GM23248 (cell line): ENCODE measurements around the gene AGAP1. TPM values are rescaled to one million over a fixed set of nuclear protein-coding genes. Genes with fewer than 3 reads are reported as not detected.
"Not testable (repeated sequence)": the region's sequence is repeated elsewhere in the genome, so short reads cannot be mapped to it uniquely, and the experiment has no call there.

Experiments
- DNase-seq: peaks from one replicate; pipeline ENCODE4 v3.0.0-alpha.2; 2015
- H2AFZ ChIP-seq: fragments of 200-600 bp; sonication (generic); 2 replicates; pipeline ENCODE4 v1.6.1; 2016; ENCODE audit warnings: antibody characterized with exemption
- H3F3A ChIP-seq: fragments of 200-600 bp; sonication (generic); 2 replicates; pipeline ENCODE4 v1.6.1; 2016; ENCODE audit warnings: mild to moderate bottlenecking, antibody characterized with exemption, mixed run types; ENCODE audit not compliant: insufficient read depth
- H3K27ac ChIP-seq: fragments of 200-600 bp; sonication (generic); 2 replicates; pipeline ENCODE4 v1.5.1; 2016; ENCODE audit warnings: mild to moderate bottlenecking
- H3K27me3 ChIP-seq: fragments of 200-600 bp; sonication (generic); replicated peaks from 2 replicates; pipeline ENCODE4 v1.6.1; 2016; ENCODE audit warnings: mild to moderate bottlenecking; ENCODE audit not compliant: insufficient read depth
- H3K36me3 ChIP-seq: fragments of 200-600 bp; sonication (generic); 2 replicates; pipeline ENCODE4 v1.6.1; 2016; ENCODE audit warnings: low read depth, mild to moderate bottlenecking
- H3K4me1 ChIP-seq: fragments of 200-600 bp; sonication (generic); 2 replicates; pipeline ENCODE4 v1.6.1; 2016; ENCODE audit warnings: mild to moderate bottlenecking; ENCODE audit not compliant: insufficient read depth
- H3K4me2 ChIP-seq: fragments of 200-600 bp; sonication (generic); one replicate; pipeline ENCODE4 v1.6.1; 2016; ENCODE audit warnings: mild to moderate bottlenecking; ENCODE audit not compliant: unreplicated experiment
- H3K4me3 ChIP-seq: fragments of 200-600 bp; sonication (generic); 2 replicates; pipeline ENCODE4 v1.5.1; 2016; ENCODE audit warnings: mild to moderate bottlenecking
- H3K79me2 ChIP-seq: fragments of 200-600 bp; sonication (generic); 2 replicates; pipeline ENCODE4 v1.6.1; 2016; ENCODE audit warnings: mild to moderate bottlenecking; ENCODE audit not compliant: insufficient read depth
- H3K9ac ChIP-seq: fragments of 200-600 bp; sonication (generic); 2 replicates; pipeline ENCODE4 v1.6.1; 2016; ENCODE audit warnings: mild to moderate bottlenecking
- H3K9me2 ChIP-seq: fragments of 200-600 bp; sonication (generic); 2 replicates; pipeline ENCODE4 v1.6.1; 2016; ENCODE audit warnings: mixed run types, mild to moderate bottlenecking, moderate library complexity; ENCODE audit not compliant: insufficient read depth
- H3K9me3 ChIP-seq: fragments of 200-600 bp; sonication (generic); one replicate; pipeline ENCODE4 v1.6.1; 2017; ENCODE audit warnings: low read depth
- H4K20me1 ChIP-seq: fragments of 200-600 bp; sonication (generic); 2 replicates; pipeline ENCODE4 v1.6.0; 2016; ENCODE audit not compliant: insufficient read depth
- EZH2 ChIP-seq: fragments of 200-600 bp; sonication (generic); IDR thresholded peaks from 2 replicates; pipeline ENCODE4 v1.6.1; 2018; ENCODE audit warnings: antibody characterized with exemption, mild to moderate bottlenecking; ENCODE audit not compliant: insufficient read depth, poor library complexity, severe bottlenecking
- EZH2phosphoT487 ChIP-seq: fragments of 200-600 bp; sonication (generic); IDR thresholded peaks from 2 replicates; pipeline ENCODE4 v1.6.1; 2018; ENCODE audit warnings: antibody characterized with exemption, moderate library complexity, mild to moderate bottlenecking, low read depth; ENCODE audit not compliant: insufficient read depth
- WGBS, 2 experiments: methylation state at CpG; one replicate each; pipeline ENCODE4 v1.1.6; 2015 to 2017; ENCODE audit warnings: low lambda C conversion rate in 2 of 2, low coverage in 1 of 2; ENCODE audit errors: missing lambda C conversion rate in 2 of 2; 5-methylcytosine and 5-hydroxymethylcytosine counted together
- in situ Hi-C: fragments of 300-500 bp; cut with MboI; formaldehyde crosslinking; loops from 2 replicates; pipeline ENCODE4 v1.15.0; 2020
- polyA plus RNA-seq: library from polyadenylated mRNA; unstranded; fragments of >200 nt; fragmentation: Nextera tagmentation; extraction: Ambion mirVana; gene quantifications from 2 replicates; pipeline ENCODE4 v1.2.1, GENCODE V29; 2016
- total RNA-seq: library from RNA; depleted of rRNA; stranded (reverse); fragments of >200 nt; shearing (Covaris generic); gene quantifications from 2 replicates; pipeline ENCODE4 v1.2.3, GENCODE V29; 2014

AGAP1 gene
- total and polyA plus RNA-seq, 2 experiments from 2014 or later = 2.2 to 9.9 TPM

- 92 to 95% methylated on average over 10 of the region's 10 CpGs for WGBS, 2 experiments
- H3K4me2 ChIP-seq = no peak overlapping the region
- in situ Hi-C loops = no loop called here
- H3K36me3 ChIP-seq = no peaks in the 10 kb centered on the region
- H3K79me2 ChIP-seq = no peaks in the 10 kb centered on the region
- no peaks in the 10 kb centered on the region for H3K4me1 ChIP-seq
- H3K4me3 ChIP-seq = no peak overlapping the region
- no peaks in the 10 kb centered on the region for H3K9me3 ChIP-seq
- no peak for DNase-seq
- no peak overlapping the region for H2AFZ ChIP-seq
- no peak overlapping the region for H3K27ac ChIP-seq
- H3K9ac ChIP-seq = no peak overlapping the region
- H3F3A ChIP-seq = no peaks in the 10 kb centered on the region
- no peak for TF ChIP-seq EZH2
- H4K20me1 ChIP-seq = no peaks in the 10 kb centered on the region
- H3K27me3 ChIP-seq = 0 out of 2 replicates have a peak, but pooled peaks cover 4% of the 10 kb centered on the region
- H3K9me2 ChIP-seq = no peaks in the 10 kb centered on the region
Observed at GRCh38 chr2:236137066-236137465, 643.2 kb downstream of the AGAP1 start.

GRCh38 chr2:236141616-236142015 lies 647.8 kb downstream of the AGAP1 start:
- H4K20me1 ChIP-seq, H3K9me2 ChIP-seq, H3K9me3 ChIP-seq, in situ Hi-C loops, H2AFZ ChIP-seq, H3F3A ChIP-seq, DNase-seq, H3K4me2 ChIP-seq, H3K79me2 ChIP-seq, H3K9ac ChIP-seq, H3K36me3 ChIP-seq, H3K4me1 ChIP-seq, H3K4me3 ChIP-seq, H3K27ac ChIP-seq: not testable (repeated sequence)
- H3K27me3 ChIP-seq = 0 out of 2 replicates have a peak, but pooled peaks cover 14% of the 10 kb centered on the region
- WGBS, 2 experiments = 86 to 87% methylated on average over 11 of the region's 11 CpGs

- in situ Hi-C loops = no loop called here
- DNase-seq = no peak
- no peak overlapping the region for H3K9ac ChIP-seq
- H3K4me2 ChIP-seq = no peak overlapping the region
- H2AFZ ChIP-seq = no peak overlapping the region
- no peaks in the 10 kb centered on the region for H3K79me2 ChIP-seq
- H3F3A ChIP-seq = no peaks in the 10 kb centered on the region
- WGBS, 2 experiments = 81 to 84% methylated on average over 10 of the region's 10 CpGs
- TF ChIP-seq EZH2phosphoT487 (no peak), EZH2 (no peak)
- H3K36me3 ChIP-seq = no peaks in the 10 kb centered on the region
- no peaks in the 10 kb centered on the region for H3K4me1 ChIP-seq
- no peak overlapping the region for H3K4me3 ChIP-seq
- peaks cover 14% of the 10 kb centered on the region; the same call in 1 of the 2 replicates for H3K27me3 ChIP-seq
- H3K9me2 ChIP-seq = no peaks in the 10 kb centered on the region
- no peaks in the 10 kb centered on the region for H3K9me3 ChIP-seq
- H4K20me1 ChIP-seq = no peaks in the 10 kb centered on the region
- H3K27ac ChIP-seq = no peak overlapping the region
Observed at GRCh38 chr2:236143811-236144210, 650.0 kb downstream of the AGAP1 start.

DNA sequence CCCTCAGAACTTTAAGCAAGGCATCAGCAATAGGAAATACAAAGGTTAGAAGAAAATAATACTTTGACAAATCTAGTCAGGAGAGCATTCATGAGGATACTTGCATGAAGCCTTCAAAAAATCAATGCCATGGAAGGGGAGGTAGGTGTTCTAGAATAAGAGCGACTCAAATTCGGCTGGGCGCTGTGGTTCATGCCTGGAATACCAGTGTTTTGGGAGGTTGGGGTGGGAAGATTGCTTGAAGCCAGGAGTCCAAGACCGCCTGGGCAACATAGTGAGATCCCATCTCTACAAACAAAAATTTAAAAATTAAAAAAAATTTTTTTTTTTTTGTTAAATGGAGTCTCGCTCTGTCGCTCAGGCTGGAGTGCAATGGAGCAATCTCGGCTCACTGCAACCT lies 652.6 kb downstream of the AGAP1 start:
- Histone ChIP-seq H3K79me2 (no peaks in the 10 kb centered on the region), H3K9me2 (no peaks in the 10 kb centered on the region), H3K27ac (no peak overlapping the region), H3K4me3 (no peak overlapping the region), H3F3A (no peaks in the 10 kb centered on the region), H3K9ac (no peak overlapping the region), H3K4me1 (no peaks in the 10 kb centered on the region), H3K9me3 (no peaks in the 10 kb centered on the region), H4K20me1 (no peaks in the 10 kb centered on the region), H3K4me2 (no peak overlapping the region), H2AFZ (no peak overlapping the region), H3K36me3 (no peaks in the 10 kb centered on the region), H3K27me3 (peaks cover 10% of the 10 kb centered on the region; the same call in 1 of the 2 replicates)
- in situ Hi-C loops = no loop called here
- WGBS, 2 experiments = 77 to 79% methylated on average over 7 of the region's 7 CpGs
- DNase-seq = no peak
- TF ChIP-seq EZH2phosphoT487 = no peak
- TF ChIP-seq EZH2 = no peak

DNA sequence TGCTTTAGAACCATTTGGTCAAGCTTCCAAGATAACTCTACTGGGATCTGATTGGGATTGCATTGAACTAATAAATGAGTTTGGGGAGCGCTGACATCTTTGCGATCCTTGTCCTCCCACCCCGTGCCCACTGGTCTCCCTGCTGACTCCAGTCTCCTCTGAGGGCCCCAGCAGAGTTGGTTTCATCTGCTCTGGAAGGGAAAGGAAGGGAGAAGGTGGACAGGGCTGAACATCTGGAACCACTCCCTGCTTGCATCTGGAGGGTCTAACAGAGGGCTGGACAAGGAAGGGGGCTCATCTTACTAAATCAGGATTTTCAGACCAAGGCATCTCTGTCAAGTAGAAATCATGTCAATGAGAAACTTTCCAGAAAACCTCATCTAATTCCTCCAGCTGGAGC lies 661.6 kb downstream of the AGAP1 start:
- in situ Hi-C loops = no loop called here
- 50 to 54% methylated on average over 3 of the region's 3 CpGs for WGBS, 2 experiments

More for the DNA sequence above, 661.6 kb downstream of the AGAP1 start:
- Histone ChIP-seq H2AFZ (no peak overlapping the region), H3K4me3 (no peak overlapping the region), H3K9me2 (no peaks in the 10 kb centered on the region), H3K9ac (no peak overlapping the region), H3K4me1 (no peaks in the 10 kb centered on the region), H3K36me3 (no peaks in the 10 kb centered on the region), H3K79me2 (no peaks in the 10 kb centered on the region), H3K27me3 (peaks cover 24% of the 10 kb centered on the region), H3K27ac (no peak overlapping the region), H3K4me2 (no peak overlapping the region), H3K9me3 (no peaks in the 10 kb centered on the region), H4K20me1 (no peaks in the 10 kb centered on the region), H3F3A (no peaks in the 10 kb centered on the region)
- DNase-seq = no peak
- TF ChIP-seq EZH2phosphoT487 (no peak), EZH2 (no peak)
